ENCODE measurements around the gene PLCD1. TPM values are rescaled to one million over a fixed set of nuclear protein-coding genes. Genes with fewer than 3 reads are reported as not detected.

Gene PLCD1
- total and polyA plus RNA-seq, 2 of the 13 experiments (the other 11 are each of a cell fraction or from before 2014, with no cell fraction given): 10.1 to 12.4 TPM

DNA sequence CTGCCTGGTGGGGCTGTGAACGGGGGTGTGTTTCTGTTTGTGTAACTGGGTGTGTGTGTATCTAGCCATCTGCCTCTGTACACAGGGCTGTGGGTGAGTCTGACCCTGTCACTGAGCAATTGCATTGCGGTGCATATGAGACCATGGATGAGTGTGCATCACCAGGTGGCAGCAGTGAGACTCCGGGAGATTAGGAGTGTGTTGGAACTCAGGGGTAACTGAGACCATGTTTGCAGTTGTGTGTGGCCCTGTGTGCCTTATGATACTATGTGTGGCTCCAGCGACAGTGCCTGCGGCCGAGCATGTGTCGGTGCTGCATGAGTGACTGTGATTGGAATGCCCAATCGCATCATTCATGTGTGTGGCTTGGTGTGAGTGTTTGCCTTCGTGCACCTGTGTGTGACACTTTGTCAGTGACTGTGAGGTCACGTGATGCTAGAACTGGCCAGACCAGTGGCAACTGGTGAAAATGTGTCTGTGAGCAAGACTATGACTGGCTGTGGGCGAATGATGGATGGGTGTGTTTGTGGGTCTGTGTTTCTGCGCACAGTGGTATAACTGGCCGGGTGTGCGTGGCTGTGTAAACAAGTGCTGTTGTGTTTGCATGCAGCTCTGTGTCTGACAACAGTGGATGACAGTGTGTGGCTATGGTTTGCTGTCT, 24.9 kb downstream of the PLCD1 start (continued):
- no peak for TF ChIP-seq ZMAT3 (CRISPR knock-in tag; conservative IDR thresholded peaks at IDR 0.05)
- 0 out of 2 replicates have a peak, but pooled peaks have one; percentile 17 for TF ChIP-seq ZNF253 (CRISPR knock-in tag; IDR thresholded peaks at IDR 0.05; ENCODE audit: borderline replicate concordance)
- TF ChIP-seq CTCF (CRISPR knock-in tag; IDR thresholded peaks at IDR 0.05): peak; percentile 97
- TF ChIP-seq, protein P1, sequence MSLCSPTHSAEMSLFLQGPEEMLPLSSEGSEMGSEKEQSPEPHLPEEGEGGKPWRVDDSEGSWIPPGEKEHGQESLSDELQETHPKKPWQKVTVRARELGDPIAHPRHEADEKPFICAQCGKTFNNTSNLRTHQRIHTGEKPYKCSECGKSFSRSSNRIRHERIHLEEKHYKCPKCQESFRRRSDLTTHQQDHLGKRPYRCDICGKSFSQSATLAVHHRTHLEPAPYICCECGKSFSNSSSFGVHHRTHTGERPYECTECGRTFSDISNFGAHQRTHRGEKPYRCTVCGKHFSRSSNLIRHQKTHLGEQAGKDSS (CRISPR knock-in tag; IDR thresholded peaks at IDR 0.05; ENCODE audit: borderline replicate concordance, low read depth): peak; percentile 53; the same call in 1 of the 2 replicates
- no peak for TF ChIP-seq RFX3 (CRISPR knock-in tag; IDR thresholded peaks at IDR 0.05)
- no peak for TF ChIP-seq KDM6A (CRISPR knock-in tag; IDR thresholded peaks at IDR 0.05; ENCODE audit: low read depth)
- TF ChIP-seq HIVEP1 (CRISPR knock-in tag; IDR thresholded peaks at IDR 0.05): no peak
- TF ChIP-seq, protein P2, sequence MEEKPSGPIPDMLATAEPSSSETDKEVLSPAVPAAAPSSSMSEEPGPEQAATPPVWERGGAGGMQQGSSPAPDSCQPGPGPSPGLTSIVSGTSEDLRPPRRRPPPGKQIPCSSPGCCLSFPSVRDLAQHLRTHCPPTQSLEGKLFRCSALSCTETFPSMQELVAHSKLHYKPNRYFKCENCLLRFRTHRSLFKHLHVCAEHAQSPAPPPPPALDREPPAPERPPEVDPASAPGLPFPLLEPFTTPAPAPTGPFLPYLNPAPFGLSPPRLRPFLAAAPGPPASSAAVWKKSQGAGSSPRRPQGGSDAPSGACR (CRISPR knock-in tag; IDR thresholded peaks at IDR 0.05): no peak
- no peak for TF ChIP-seq AHR (CRISPR knock-in tag; IDR thresholded peaks at IDR 0.05)
- no peak for TF ChIP-seq NONO (IDR thresholded peaks at IDR 0.05)
- TF ChIP-seq NONO (CRISPR knock-in tag; conservative IDR thresholded peaks at IDR 0.05): peak; percentile 52
- TF ChIP-seq SMARCC2 (IDR thresholded peaks at IDR 0.05): no peak
- no peak for TF ChIP-seq SRSF1 (optimal IDR thresholded peaks at IDR 0.05; ENCODE audit: low read depth, low read length)
- peak; percentile 69 for TF ChIP-seq BHLHE40 (IDR thresholded peaks at IDR 0.05; ENCODE audit: low read length)
- TF ChIP-seq, protein P3, sequence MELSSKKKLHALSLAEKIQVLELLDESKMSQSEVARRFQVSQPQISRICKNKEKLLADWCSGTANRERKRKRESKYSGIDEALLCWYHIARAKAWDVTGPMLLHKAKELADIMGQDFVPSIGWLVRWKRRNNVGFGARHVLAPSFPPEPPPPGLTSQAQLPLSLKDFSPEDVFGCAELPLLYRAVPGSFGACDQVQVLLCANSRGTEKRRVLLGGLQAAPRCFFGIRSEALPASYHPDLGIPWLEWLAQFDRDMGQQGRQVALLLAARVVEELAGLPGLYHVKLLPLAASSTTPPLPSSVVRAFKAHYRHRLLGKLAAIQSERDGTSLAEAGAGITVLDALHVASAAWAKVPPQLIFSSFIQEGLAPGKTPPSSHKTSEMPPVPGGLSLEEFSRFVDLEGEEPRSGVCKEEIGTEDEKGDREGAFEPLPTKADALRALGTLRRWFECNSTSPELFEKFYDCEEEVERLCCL (CRISPR knock-in tag; IDR thresholded peaks at IDR 0.05; ENCODE audit: borderline replicate concordance): no peak
- TF ChIP-seq SMAD9 (CRISPR knock-in tag; IDR thresholded peaks at IDR 0.05): no peak
- TF ChIP-seq ZNF772 (CRISPR knock-in tag; IDR thresholded peaks at IDR 0.05): 0 out of 2 replicates have a peak, but pooled peaks have one; percentile 23
- no peak for TF ChIP-seq ZNF562 (CRISPR knock-in tag; IDR thresholded peaks at IDR 0.05; ENCODE audit: borderline replicate concordance)
- no peak for TF ChIP-seq EP300 (IDR thresholded peaks at IDR 0.05; ENCODE audit: low read depth in 2 of 2, low read length in 2 of 2)
- no peak for TF ChIP-seq EP300 (CRISPR knock-in tag; IDR thresholded peaks at IDR 0.05; ENCODE audit: borderline replicate concordance)
- TF ChIP-seq ETV5 (CRISPR knock-in tag; IDR thresholded peaks at IDR 0.05; ENCODE audit: borderline replicate concordance): no peak; the same call in 1 of the 2 replicates
- no peak; the same call in 1 of the 2 replicates for TF ChIP-seq MLX (CRISPR knock-in tag; IDR thresholded peaks at IDR 0.05)
- TF ChIP-seq, protein P4, sequence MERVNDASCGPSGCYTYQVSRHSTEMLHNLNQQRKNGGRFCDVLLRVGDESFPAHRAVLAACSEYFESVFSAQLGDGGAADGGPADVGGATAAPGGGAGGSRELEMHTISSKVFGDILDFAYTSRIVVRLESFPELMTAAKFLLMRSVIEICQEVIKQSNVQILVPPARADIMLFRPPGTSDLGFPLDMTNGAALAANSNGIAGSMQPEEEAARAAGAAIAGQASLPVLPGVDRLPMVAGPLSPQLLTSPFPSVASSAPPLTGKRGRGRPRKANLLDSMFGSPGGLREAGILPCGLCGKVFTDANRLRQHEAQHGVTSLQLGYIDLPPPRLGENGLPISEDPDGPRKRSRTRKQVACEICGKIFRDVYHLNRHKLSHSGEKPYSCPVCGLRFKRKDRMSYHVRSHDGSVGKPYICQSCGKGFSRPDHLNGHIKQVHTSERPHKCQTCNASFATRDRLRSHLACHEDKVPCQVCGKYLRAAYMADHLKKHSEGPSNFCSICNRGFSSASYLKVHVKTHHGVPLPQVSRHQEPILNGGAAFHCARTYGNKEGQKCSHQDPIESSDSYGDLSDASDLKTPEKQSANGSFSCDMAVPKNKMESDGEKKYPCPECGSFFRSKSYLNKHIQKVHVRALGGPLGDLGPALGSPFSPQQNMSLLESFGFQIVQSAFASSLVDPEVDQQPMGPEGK (CRISPR knock-in tag; IDR thresholded peaks at IDR 0.05): no peak; the same call in none of the 2 replicates

Measured in HepG2 (cell line).